HG03139 (cell line): ENCODE data around the gene BHLHA9.
"Not testable (repeated sequence)": the region's sequence is repeated elsewhere in the genome, so short reads cannot be mapped to it uniquely, and the experiment has no call there.

ENCODE experiments used
- ATAC-seq: cut with Tn5 transposase; IDR thresholded peaks from one replicate; pipeline ENCODE4 v1.9.1; 2021; ENCODE audit not compliant: unreplicated experiment

Gene BHLHA9

GRCh38 chr17:1299552-1300370, 29.5 kb downstream of the BHLHA9 start:
- no peak for ATAC-seq

GRCh38 chr17:1300371-1300905, 30.2 kb downstream of the BHLHA9 start:
- no peak for ATAC-seq

- ATAC-seq, result no peak
These were observed 31.3 kb downstream of the BHLHA9 start for GRCh38 chr17:1301546-1301945.

GRCh38 chr17:1302761-1303160, 32.5 kb downstream of the BHLHA9 start:
- no peak for ATAC-seq

- no peak for ATAC-seq
These were observed 34.3 kb downstream of the BHLHA9 start for GRCh38 chr17:1304522-1304921.

- no peak for ATAC-seq
These were observed 34.8 kb downstream of the BHLHA9 start for GRCh38 chr17:1304962-1305563.

GRCh38 chr17:1307829-1308228, 37.6 kb downstream of the BHLHA9 start:
- not testable (repeated sequence) for ATAC-seq

GRCh38 chr17:1312261-1312870, 42.1 kb downstream of the BHLHA9 start:
- no peak for ATAC-seq

GRCh38 chr17:1313270-1314005, 43.2 kb downstream of the BHLHA9 start:
- ATAC-seq, result no peak

GRCh38 chr17:1315409-1315808, 45.2 kb downstream of the BHLHA9 start:
- ATAC-seq, result no peak

- ATAC-seq, result no peak
These were observed 45.7 kb downstream of the BHLHA9 start for GRCh38 chr17:1315891-1316403.
